OCI-LY1 (cell line): ENCODE results near the gene MMP2.

Experiments used
- EZH2 ChIP-seq: fragments of 200-600 bp; sonication (generic), shearing (Covaris generic); IDR thresholded peaks from 2 replicates; pipeline ENCODE4 v1.8.0; 2017; ENCODE audit warnings: borderline replicate concordance, mixed run types, mild to moderate bottlenecking, antibody characterized with exemption, low read length, moderate library complexity, mixed read lengths
- TF ChIP-seq, protein P1 (sequence below): fragments of 200-600 bp; sonication (generic), shearing (Covaris generic); IDR thresholded peaks from 2 replicates; pipeline ENCODE4 v1.5.1; 2017; ENCODE audit warnings: mild to moderate bottlenecking, antibody characterized with exemption, low read length, moderate library complexity, mixed read lengths

DNA sequence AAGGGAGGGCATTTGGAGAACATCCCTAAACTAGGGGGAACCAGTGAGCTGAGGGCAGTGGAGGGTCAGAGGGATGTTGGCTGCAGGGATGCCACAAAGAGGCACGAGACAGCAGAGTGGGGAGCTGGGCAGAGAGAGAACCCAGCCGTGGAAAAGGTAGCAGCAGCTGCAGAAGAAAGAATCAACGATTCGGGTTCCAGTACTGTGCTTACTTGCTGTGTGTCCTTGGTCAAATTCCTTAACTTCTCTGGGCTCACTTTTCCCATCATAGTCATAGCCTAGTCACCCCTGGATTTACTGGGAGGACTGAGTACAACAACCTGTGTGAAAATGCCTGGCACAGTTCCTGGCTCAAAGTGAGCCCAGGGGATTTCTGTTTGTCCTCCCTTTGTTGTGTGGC, 12.8 kb upstream of the MMP2 start:
- TF ChIP-seq EZH2 = no peak
- TF ChIP-seq, protein P1, sequence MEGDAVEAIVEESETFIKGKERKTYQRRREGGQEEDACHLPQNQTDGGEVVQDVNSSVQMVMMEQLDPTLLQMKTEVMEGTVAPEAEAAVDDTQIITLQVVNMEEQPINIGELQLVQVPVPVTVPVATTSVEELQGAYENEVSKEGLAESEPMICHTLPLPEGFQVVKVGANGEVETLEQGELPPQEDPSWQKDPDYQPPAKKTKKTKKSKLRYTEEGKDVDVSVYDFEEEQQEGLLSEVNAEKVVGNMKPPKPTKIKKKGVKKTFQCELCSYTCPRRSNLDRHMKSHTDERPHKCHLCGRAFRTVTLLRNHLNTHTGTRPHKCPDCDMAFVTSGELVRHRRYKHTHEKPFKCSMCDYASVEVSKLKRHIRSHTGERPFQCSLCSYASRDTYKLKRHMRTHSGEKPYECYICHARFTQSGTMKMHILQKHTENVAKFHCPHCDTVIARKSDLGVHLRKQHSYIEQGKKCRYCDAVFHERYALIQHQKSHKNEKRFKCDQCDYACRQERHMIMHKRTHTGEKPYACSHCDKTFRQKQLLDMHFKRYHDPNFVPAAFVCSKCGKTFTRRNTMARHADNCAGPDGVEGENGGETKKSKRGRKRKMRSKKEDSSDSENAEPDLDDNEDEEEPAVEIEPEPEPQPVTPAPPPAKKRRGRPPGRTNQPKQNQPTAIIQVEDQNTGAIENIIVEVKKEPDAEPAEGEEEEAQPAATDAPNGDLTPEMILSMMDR = no peak
